HG02759 (cell line): ENCODE measurements around the gene PGGHG.
"Not testable (repeated sequence)": the region's sequence is repeated elsewhere in the genome, so short reads cannot be mapped to it uniquely, and the experiment has no call there.

Experiments used
- ATAC-seq: cut with Tn5 transposase; IDR thresholded peaks from one replicate; pipeline ENCODE4 v1.9.1; 2021; ENCODE audit warnings: mild to moderate bottlenecking, moderate library complexity; ENCODE audit not compliant: unreplicated experiment

The PGGHG gene

GRCh38 chr11:284105-285020 lies 4.6 kb upstream of the PGGHG start:
- ATAC-seq, result no peak

GRCh38 chr11:285021-285893 lies 3.7 kb upstream of the PGGHG start:
- no peak for ATAC-seq

GRCh38 chr11:285894-286220 lies 3.1 kb upstream of the PGGHG start:
- no peak for ATAC-seq

DNA sequence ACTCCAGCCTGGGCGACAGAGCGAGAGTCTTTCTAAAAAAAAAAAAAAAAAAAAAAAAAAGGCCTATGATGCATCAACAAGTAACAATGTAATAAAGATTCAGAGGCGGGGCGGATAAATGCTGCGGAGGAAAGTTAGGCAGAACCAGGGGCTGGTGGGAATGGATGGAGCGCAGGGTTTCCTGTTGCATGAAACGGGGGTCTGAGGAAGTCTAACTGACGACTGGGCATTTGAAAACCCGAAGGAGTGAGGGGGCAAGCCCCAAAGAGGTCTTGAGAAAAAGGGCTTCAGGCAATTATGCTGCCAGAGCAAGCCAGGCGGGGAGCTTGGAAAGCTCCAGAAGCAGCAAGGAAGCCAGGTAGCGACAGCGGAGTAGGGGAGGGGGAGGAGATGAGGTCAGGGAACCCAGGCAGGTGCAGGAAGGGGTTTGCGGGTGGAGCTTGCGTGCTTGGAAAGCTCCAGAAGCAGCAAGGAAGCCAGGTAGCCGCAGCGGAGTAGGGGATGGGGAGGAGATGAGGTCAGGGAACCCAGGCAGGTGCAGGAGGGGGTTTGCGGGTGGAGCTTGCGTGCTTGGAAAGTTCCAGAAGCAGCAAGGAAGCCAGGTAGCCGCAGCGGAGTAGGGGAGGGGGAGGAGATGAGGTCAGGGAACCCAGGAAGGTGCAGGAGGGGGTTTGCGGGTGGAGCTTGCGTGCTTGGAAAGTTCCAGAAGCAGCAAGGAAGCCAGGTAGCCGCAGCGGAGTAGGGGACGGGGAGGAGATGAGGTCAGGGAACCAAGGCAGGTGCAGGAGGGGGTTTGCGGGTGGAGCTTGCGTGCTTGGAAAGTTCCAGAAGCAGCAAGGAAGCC lies 1.7 kb upstream of the PGGHG start:
- ATAC-seq, result not testable (repeated sequence)

- no peak for ATAC-seq
Observed at GRCh38 chr11:287821-288477, 977 bp upstream of the PGGHG start.

DNA sequence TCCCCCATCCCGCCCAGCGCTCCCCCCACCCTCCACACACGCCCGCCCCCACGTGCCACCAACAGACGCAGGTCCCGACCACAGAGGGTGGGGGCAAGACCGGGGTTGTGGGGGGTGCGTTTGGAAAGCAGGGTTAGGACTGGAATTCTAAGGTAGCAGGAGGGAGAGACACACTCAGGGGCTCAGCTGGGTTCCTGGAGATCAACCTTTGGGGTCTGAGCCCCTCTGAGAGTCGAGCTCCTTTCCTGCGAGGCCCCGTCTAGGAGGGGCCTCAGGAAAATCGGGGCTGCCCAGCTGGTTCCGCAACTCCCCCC lies 429 bp downstream of the PGGHG start:
- no peak for ATAC-seq

DNA sequence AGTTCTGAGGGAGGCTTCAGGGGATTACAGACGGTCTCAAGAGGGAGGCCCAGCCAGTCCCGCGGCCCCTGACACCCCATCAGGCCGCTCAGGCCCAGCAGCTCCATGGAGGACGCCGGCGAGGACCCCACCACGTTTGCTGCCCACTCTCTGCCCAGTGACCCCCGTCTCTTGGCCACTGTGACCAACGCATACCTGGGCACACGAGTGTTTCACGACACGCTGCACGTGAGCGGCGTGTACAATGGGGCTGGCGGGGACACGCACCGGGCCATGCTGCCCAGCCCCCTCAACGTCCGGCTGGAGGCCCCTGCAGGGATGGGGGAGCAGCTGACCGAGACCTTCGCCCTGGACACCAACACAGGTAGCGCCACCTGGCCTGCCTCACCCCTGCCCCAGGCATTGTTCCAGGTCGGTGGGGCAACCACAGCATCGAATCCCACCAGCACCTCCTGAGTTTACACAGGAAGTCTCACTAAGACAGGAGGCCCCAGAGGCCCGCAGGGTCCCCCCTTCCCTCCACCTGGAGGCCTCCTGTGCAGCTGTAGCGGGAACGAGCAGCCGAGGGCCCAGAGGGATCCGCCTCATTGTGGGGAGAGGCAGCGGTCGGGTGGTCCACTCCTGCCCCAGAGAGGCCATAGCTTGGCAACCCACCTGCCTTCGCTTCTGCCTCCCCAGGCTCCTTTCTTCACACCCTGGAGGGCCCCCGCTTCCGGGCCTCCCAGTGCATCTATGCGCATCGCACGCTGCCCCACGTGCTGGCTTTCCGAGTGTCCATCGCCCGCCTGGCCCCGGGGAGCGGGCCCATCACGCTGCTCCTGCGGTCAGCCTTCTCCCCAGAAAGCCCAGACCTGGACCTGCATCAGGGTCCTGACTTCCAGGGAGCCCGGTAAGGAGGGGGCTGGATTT lies 1.0 kb downstream of the PGGHG start:
- no peak for ATAC-seq

- no peak for ATAC-seq
Observed at GRCh38 chr11:290621-291231, 1.8 kb downstream of the PGGHG start.

- ATAC-seq, result no peak
Observed at GRCh38 chr11:291281-292210, 2.6 kb downstream of the PGGHG start.

DNA sequence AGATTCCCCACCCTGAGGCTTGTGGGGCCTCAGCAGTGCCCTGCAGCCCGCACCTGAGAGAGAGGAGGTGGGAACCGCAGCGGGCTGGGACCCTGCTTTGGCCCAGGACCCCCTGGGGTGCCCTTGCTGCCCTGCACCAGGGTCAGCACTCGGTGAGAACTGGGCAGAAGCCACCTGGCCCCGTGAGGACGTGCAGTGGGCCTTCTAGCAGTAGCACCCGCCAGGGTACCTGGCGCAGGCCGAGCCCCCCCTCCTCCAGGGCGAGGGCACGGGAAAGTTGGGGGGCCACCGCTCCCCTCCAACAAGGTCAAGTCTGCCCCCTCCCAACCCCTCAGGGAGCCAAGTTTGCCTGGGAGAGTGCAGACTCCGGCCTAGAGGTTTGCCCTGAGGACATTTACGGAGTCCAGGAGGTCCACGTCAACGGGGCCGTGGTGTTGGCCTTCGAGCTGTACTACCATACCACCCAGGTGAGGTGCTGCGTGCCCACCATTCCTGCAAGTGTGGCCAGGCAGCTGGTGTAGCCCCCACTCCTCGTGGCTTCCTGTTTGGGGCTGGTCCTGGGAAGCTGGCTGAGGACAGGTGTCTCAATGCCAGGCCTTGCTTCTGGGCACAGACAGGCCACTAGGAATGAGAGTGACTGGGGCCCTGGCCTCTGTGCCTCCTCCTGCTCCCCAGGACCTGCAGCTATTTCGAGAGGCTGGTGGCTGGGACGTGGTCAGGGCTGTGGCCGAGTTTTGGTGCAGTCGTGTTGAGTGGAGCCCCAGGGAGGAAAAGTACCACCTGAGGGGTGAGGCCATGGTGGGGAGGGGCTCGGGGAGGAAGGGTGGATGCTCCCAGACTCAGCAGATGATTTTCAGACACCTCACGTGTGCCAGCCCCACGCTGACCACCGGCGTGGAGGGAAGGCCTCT lies 3.5 kb downstream of the PGGHG start:
- no peak for ATAC-seq

DNA sequence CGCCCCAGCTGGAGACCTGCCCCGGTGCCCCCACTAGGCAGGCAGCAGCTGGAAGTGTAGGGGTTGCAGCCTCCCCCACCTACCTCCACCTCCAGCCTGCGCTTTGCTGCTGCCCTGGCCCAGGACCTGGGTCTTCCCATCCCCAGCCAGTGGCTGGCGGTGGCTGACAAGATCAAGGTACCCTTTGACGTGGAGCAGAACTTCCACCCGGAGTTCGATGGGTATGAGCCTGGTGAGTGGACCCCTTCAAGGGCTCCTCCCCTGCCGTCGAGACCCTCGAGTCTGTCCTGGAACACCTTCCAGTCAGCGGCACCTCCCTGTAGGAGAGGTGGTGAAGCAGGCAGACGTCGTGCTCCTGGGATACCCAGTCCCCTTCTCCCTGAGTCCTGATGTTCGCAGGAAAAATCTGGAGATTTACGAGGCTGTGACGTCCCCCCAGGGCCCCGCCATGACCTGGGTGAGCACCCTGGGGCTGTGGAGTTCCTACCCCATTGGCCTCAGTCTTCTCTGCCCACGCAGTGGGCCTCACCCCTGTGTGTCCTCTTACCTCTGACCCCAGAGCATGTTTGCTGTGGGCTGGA lies 4.4 kb downstream of the PGGHG start:
- ATAC-seq, result no peak

- no peak for ATAC-seq
Observed at GRCh38 chr11:293852-294661, 5.1 kb downstream of the PGGHG start.

DNA sequence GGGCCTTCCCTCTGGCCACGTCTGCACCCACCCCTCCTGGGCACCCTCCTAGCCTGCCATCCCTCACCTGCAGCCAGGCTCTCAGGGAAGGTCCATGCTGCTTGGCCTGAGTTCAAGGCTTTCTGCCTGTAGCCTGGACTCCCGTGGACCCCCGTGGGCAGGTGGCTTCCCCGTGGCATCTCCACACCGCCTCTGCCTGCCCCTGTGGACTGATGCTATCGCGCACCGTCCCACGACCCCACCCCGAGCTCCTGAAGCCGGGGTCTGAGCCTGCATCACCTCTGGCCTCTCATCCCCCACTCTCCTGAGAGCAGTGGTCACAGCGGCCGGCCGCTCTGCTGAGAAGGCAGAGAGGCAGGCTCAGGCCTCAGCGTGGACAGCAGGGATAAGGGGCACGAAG lies 5.9 kb downstream of the PGGHG start:
- ATAC-seq, result no peak

DNA sequence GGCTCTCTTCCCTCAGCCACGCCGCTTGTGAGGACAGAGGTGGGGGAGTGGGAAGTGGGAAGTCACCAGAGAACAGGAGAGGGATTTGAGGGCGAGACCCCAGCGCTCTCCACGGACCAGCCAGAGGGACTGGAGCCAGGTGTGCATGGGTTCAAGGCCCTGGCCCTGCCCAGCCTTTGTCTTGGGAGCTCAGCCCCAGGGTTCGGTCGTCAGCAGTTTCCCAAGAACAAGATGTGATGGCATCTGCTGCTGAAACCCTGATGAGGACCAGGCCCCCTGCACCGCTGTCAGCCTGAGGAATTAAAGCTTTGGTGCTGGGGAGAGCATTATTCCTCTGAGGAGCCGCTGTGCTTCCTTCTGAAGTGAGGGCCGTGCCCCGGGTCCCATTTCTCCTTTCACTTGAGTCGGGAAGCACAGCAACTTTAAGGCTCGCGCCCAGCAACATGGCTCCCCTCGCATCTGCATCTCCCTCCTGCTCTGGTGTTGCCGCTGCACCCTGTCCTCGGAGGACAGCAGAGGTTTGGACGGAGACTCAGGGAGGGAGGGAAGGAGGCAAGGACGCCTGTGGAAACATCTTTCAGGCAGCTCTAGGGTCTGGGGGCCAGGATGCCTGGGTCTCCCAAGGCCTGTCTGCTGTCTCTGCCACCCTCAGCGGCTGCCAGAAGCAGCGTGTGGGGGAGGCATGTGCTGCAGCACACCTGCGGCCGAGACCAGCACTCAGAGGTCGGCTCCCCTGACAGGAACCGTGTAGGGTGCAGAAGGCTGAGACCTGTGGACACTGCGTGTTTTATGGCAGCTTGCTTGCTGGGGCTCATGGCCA lies 6.6 kb downstream of the PGGHG start:
- ATAC-seq, result no peak
